NB4 (cell line): ENCODE data around the gene PROK2.

Experiments used
- CTCF ChIP-seq: IDR thresholded peaks from one replicate; pipeline ENCODE4 v1.5.1; 2012; ENCODE audit warnings: low read depth, low read length
- MYC ChIP-seq: IDR thresholded peaks from 2 replicates; pipeline ENCODE4 v1.6.1; 2011; ENCODE audit warnings: low read depth, low read length

DNA sequence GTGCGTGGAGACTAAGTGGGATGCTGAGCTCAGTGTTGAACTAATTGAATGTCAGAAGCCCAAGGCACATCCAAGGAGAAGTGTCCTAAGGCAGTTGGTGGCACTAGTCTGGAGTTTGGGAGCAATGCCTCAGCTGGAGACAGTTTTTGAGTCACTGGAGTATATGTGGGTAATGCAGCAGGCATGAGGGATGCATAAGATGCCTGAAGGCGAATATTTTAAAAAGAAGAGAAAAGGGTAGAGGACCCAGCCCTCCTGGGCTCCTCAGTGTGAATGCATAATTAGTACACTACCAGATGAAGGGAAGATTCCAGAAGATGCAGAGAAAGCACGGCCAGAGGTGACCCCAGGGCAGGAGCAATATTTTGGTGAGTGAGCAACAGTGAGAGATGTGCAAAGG lies 25.1 kb upstream of the PROK2 start:
- TF ChIP-seq CTCF (no peak), MYC (no peak)
